Measurements from ENCODE around the gene UBE2Q2. TPM values are rescaled to one million over a fixed set of nuclear protein-coding genes. Genes with fewer than 3 reads are reported as not detected.

UBE2Q2 gene
- total and polyA plus RNA-seq, 10 donors: 22.9 to 38.0 (median 30.8) TPM

GRCh38 chr15:75823860-75824613 lies 19.2 kb upstream of the UBE2Q2 start:
- Histone ChIP-seq H3K4me1 (no peaks in the 10 kb centered on the region), H3K4me3 (no peak overlapping the region), H3K27ac (no peak overlapping the region), H3K36me3 (no peaks in the 10 kb centered on the region), H3K27me3 (replicated peaks in 1 of 7) (no peaks in the 10 kb centered on the region), H3K9me3 (no peaks in the 10 kb centered on the region)
- intact Hi-C loops (cut with DNase I; ENCODE audit: low total_unique reads): no loop called here
- no peak for DNase-seq
- TF ChIP-seq POLR2A (IDR thresholded peaks at IDR 0.05): no peak
- TF ChIP-seq CTCF (IDR thresholded peaks at IDR 0.05 in 8 of 11, conservative IDR thresholded peaks at IDR 0.05 in 3 of 11): no peak
- TF ChIP-seq POLR2AphosphoS5 (IDR thresholded peaks at IDR 0.05): no peak
- WGBS, 5 donors: 66 to 81% (median 76%) methylated on average over 7 of the region's 7 CpGs

- no peak for DNase-seq
- WGBS, 5 donors: 57 to 68% (median 62%) methylated on average over 3 of the region's 3 CpGs
- Histone ChIP-seq H3K4me1 (no peaks in the 10 kb centered on the region), H3K27ac (no peak overlapping the region), H3K4me3 (no peak overlapping the region), H3K27me3 (replicated peaks in 1 of 7) (no peaks in the 10 kb centered on the region), H3K36me3 (no peaks in the 10 kb centered on the region), H3K9me3 (no peaks in the 10 kb centered on the region)
- TF ChIP-seq POLR2AphosphoS5 (IDR thresholded peaks at IDR 0.05) (no peak), POLR2A (IDR thresholded peaks at IDR 0.05) (no peak), CTCF (IDR thresholded peaks at IDR 0.05 in 8 of 11, conservative IDR thresholded peaks at IDR 0.05 in 3 of 11) (no peak)
- intact Hi-C loops (cut with DNase I; ENCODE audit: low total_unique reads): no loop called here
Observed at GRCh38 chr15:75827691-75828090, 15.6 kb upstream of the UBE2Q2 start.

- H3K27me3 ChIP-seq (replicated peaks in 1 of 7): no peaks in the 10 kb centered on the region
- no peaks in the 10 kb centered on the region for H3K36me3 ChIP-seq
- no peak overlapping the region for H3K27ac ChIP-seq
- H3K9me3 ChIP-seq: no peaks in the 10 kb centered on the region
- intact Hi-C loops (cut with DNase I; ENCODE audit: low total_unique reads): no loop called here
- 89 to 94% (median 91%) methylated on average over 9 of the region's 9 CpGs for WGBS, 5 donors
- no peak overlapping the region for H3K4me3 ChIP-seq
- no peaks in the 10 kb centered on the region for H3K4me1 ChIP-seq
- no peak for DNase-seq
- TF ChIP-seq POLR2A (IDR thresholded peaks at IDR 0.05) (no peak), CTCF (IDR thresholded peaks at IDR 0.05 in 8 of 11, conservative IDR thresholded peaks at IDR 0.05 in 3 of 11) (no peak), POLR2AphosphoS5 (IDR thresholded peaks at IDR 0.05) (no peak)
Observed at GRCh38 chr15:75828429-75828828, 14.8 kb upstream of the UBE2Q2 start.

GRCh38 chr15:75830910-75831805 lies 12.1 kb upstream of the UBE2Q2 start:
- 85 to 91% (median 90%) methylated on average over 8 of the region's 8 CpGs for WGBS, 5 donors
- Histone ChIP-seq H3K9me3 (no peaks in the 10 kb centered on the region), H3K36me3 (no peaks in the 10 kb centered on the region), H3K27ac (no peak overlapping the region), H3K4me1 (no peaks in the 10 kb centered on the region), H3K27me3 (replicated peaks in 1 of 7) (no peaks in the 10 kb centered on the region), H3K4me3 (no peak overlapping the region)
- TF ChIP-seq POLR2A (IDR thresholded peaks at IDR 0.05): no peak
- TF ChIP-seq CTCF (IDR thresholded peaks at IDR 0.05 in 8 of 11, conservative IDR thresholded peaks at IDR 0.05 in 3 of 11): no peak
- no peak for TF ChIP-seq POLR2AphosphoS5 (IDR thresholded peaks at IDR 0.05)
- DNase-seq: no peak
- intact Hi-C loops (cut with DNase I; ENCODE audit: low total_unique reads): no loop called here

Measured in spleen (tissue), 11 donors.